ENCODE measurements around the gene PSMD6. TPM values are rescaled to one million over a fixed set of nuclear protein-coding genes. Genes with fewer than 3 reads are reported as not detected.

PSMD6 gene
- total and polyA plus RNA-seq, 7 experiments from 2014 or later, result 63.4 to 134 (median 89.2) TPM

GRCh38 chr3:64019879-64020278, 3.4 kb downstream of the PSMD6 start:
- peak overlapping the region in 1 of 9 donors; percentile 52 for H3K27ac Mint-ChIP-seq
- peaks cover 0 to 2% (median 0%) of the 10 kb centered on the region in 11 donors for H3K9me3 Mint-ChIP-seq
- Histone ChIP-seq H3K4me3 (ENCODE audit: low read length) (no peak overlapping the region), H3K27me3 (ENCODE audit: control insufficient read depth in 2 of 2, insufficient read depth in 2 of 2, low read length in 2 of 2) (no peaks in the 10 kb centered on the region), H3K4me1 (ENCODE audit: control insufficient read depth in 2 of 2, insufficient read depth in 2 of 2, low read length in 2 of 2) (peaks cover 17 to 19% of the 10 kb centered on the region in 2 donors), H3K27ac (ENCODE audit: low read depth, low read length) (no peak overlapping the region), H3K9me3 (ENCODE audit: control insufficient read depth in 2 of 3, low read length in 3 of 3) (no peaks in the 10 kb centered on the region), H3K36me3 (ENCODE audit: control insufficient read depth in 2 of 3, insufficient read depth in 3 of 3, low read length in 3 of 3) (peaks cover 13 to 51% (median 19%) of the 10 kb centered on the region in 3 experiments)
- DNase-seq (no peak), ATAC-seq (no peak)
- peaks cover 6 to 32% (median 27%) of the 10 kb centered on the region in 5 donors for H3K36me3 Mint-ChIP-seq
- H3K4me3 Mint-ChIP-seq, result no peak overlapping the region
- intact Hi-C loops (cut with micrococcal nuclease), result no loop called here
- ChIA-PET CTCF (interaction anchor here (0.9 to 1.4 kb wide), 3 partner anchors 9 to 27 kb away, joined by 3 to 4 read pairs (median 3); no protein-coding TSS in a partner anchor), POLR2A (interaction anchor here (0.8 to 2.5 kb wide), 6 partner anchors 10 to 63 kb away, joined by 3 to 5 read pairs (median 3); no protein-coding TSS in a partner anchor)
- H3K4me1 Mint-ChIP-seq, result peaks cover 26 to 72% (median 49%) of the 10 kb centered on the region in 7 donors
- no peaks in the 10 kb centered on the region for H3K27me3 Mint-ChIP-seq

- CTCF ChIA-PET, result interaction anchor here (1.1 to 1.9 kb wide), 2 partner anchors 11 to 23 kb away, joined by 4 to 8 read pairs; no protein-coding TSS in a partner anchor
Observed at GRCh38 chr3:64019271-64019670, 4.0 kb downstream of the PSMD6 start.

GRCh38 chr3:64016941-64017620, 6.2 kb downstream of the PSMD6 start:
- H3K36me3 Mint-ChIP-seq, result peaks cover 18 to 55% (median 39%) of the 10 kb centered on the region in 5 donors
- Histone ChIP-seq H3K9me3 (ENCODE audit: control insufficient read depth in 2 of 3, low read length in 3 of 3) (no peaks in the 10 kb centered on the region), H3K36me3 (ENCODE audit: control insufficient read depth in 2 of 3, insufficient read depth in 3 of 3, low read length in 3 of 3) (peaks cover 19 to 74% (median 24%) of the 10 kb centered on the region in 3 experiments), H3K4me1 (ENCODE audit: control insufficient read depth in 2 of 2, insufficient read depth in 2 of 2, low read length in 2 of 2) (peaks cover 12% of the 10 kb centered on the region in 2 donors), H3K27me3 (ENCODE audit: control insufficient read depth in 2 of 2, insufficient read depth in 2 of 2, low read length in 2 of 2) (no peaks in the 10 kb centered on the region), H3K4me3 (ENCODE audit: low read length) (no peak overlapping the region), H3K27ac (ENCODE audit: low read depth, low read length) (no peak overlapping the region)
- peaks cover 28 to 77% (median 50%) of the 10 kb centered on the region in 7 donors for H3K4me1 Mint-ChIP-seq
- H3K27me3 Mint-ChIP-seq, result no peaks in the 10 kb centered on the region
- no peaks in the 10 kb centered on the region for H3K9me3 Mint-ChIP-seq
- ChIA-PET CTCF (no interaction called here), POLR2A (interaction anchor here (0.7 to 2.5 kb wide), 2 partner anchors 55 to 57 kb away, joined by 3 to 5 read pairs; no protein-coding TSS in a partner anchor)
- peak overlapping the region in 1 of 10 donors; percentile 25 for H3K4me3 Mint-ChIP-seq
- H3K27ac Mint-ChIP-seq, result peak overlapping the region in 7 of 9 donors; percentile 3 to 73 (median 40)
- ATAC-seq, result no peak
- DNase-seq, result no peak
- intact Hi-C loops (cut with micrococcal nuclease), result no loop called here

More at GRCh38 chr3:64019271-64019670, 4.0 kb downstream of the PSMD6 start:
- Mint-ChIP-seq H3K27me3 (no peaks in the 10 kb centered on the region), H3K36me3 (peaks cover 8 to 38% (median 32%) of the 10 kb centered on the region in 5 donors), H3K4me3 (no peak overlapping the region), H3K27ac (peak overlapping the region in 4 of 9 donors; percentile 47 to 85 (median 67)), H3K4me1 (peaks cover 32 to 75% (median 52%) of the 10 kb centered on the region in 7 donors), H3K9me3 (peaks cover 0 to 2% (median 0%) of the 10 kb centered on the region in 11 donors)
- DNase-seq (no peak), ATAC-seq (no peak)
- Histone ChIP-seq H3K27me3 (ENCODE audit: control insufficient read depth in 2 of 2, insufficient read depth in 2 of 2, low read length in 2 of 2) (no peaks in the 10 kb centered on the region), H3K27ac (ENCODE audit: low read depth, low read length) (peak overlapping the region; percentile 42), H3K9me3 (ENCODE audit: control insufficient read depth in 2 of 3, low read length in 3 of 3) (no peaks in the 10 kb centered on the region), H3K36me3 (ENCODE audit: control insufficient read depth in 2 of 3, insufficient read depth in 3 of 3, low read length in 3 of 3) (peaks cover 13 to 57% (median 21%) of the 10 kb centered on the region in 3 experiments), H3K4me1 (ENCODE audit: control insufficient read depth in 2 of 2, insufficient read depth in 2 of 2, low read length in 2 of 2) (peaks cover 17 to 19% of the 10 kb centered on the region in 2 donors), H3K4me3 (ENCODE audit: low read length) (no peak overlapping the region)
- intact Hi-C loops (cut with micrococcal nuclease), result no loop called here
- POLR2A ChIA-PET, result interaction anchor here (0.6 to 2.5 kb wide), 4 partner anchors 12 to 371 kb away, joined by 3 to 5 read pairs (median 4); no protein-coding TSS in a partner anchor

- Mint-ChIP-seq H3K4me3 (no peak overlapping the region), H3K4me1 (peaks cover 21 to 56% (median 34%) of the 10 kb centered on the region in 7 donors), H3K9me3 (no peaks in the 10 kb centered on the region), H3K27me3 (no peaks in the 10 kb centered on the region), H3K36me3 (peaks cover 19 to 49% (median 35%) of the 10 kb centered on the region in 5 donors), H3K27ac (peak overlapping the region in 3 of 9 donors; percentile 38 to 72 (median 53))
- H3K36me3 ChIP-seq (ENCODE audit: control insufficient read depth in 2 of 3, insufficient read depth in 3 of 3, low read length in 3 of 3), result peaks cover 34 to 92% (median 36%) of the 10 kb centered on the region in 3 experiments
- H3K4me1 ChIP-seq (ENCODE audit: control insufficient read depth in 2 of 2, insufficient read depth in 2 of 2, low read length in 2 of 2), result no peaks in the 10 kb centered on the region
- intact Hi-C loops (cut with micrococcal nuclease), result loop anchor here in 1 of 2 donors (2.0 kb wide), 1 partner anchor 19 kb away; no protein-coding TSS in a partner anchor
- DNase-seq (no peak), ATAC-seq (no peak)
- no peak overlapping the region for H3K4me3 ChIP-seq (ENCODE audit: low read length)
- H3K27ac ChIP-seq (ENCODE audit: low read depth, low read length), result peak overlapping the region; percentile 22
- no peaks in the 10 kb centered on the region for H3K27me3 ChIP-seq (ENCODE audit: control insufficient read depth in 2 of 2, insufficient read depth in 2 of 2, low read length in 2 of 2)
- H3K9me3 ChIP-seq (ENCODE audit: control insufficient read depth in 2 of 3, low read length in 3 of 3), result no peaks in the 10 kb centered on the region
- ChIA-PET CTCF (interaction anchor here (3.6 kb wide), 1 partner anchor 18 kb away, joined by 16 read pairs; no protein-coding TSS in a partner anchor), POLR2A (interaction anchor here (0.5 kb wide), 1 partner anchor 29 kb away, joined by 3 read pairs; no protein-coding TSS in a partner anchor)
Observed at GRCh38 chr3:64011685-64012084, 11.6 kb downstream of the PSMD6 start.

- H3K27me3 ChIP-seq (ENCODE audit: control insufficient read depth in 2 of 2, insufficient read depth in 2 of 2, low read length in 2 of 2), result no peaks in the 10 kb centered on the region
- DNase-seq, result no peak
- ChIA-PET CTCF (interaction anchor here (0.6 to 3.6 kb wide), 4 partner anchors 10 to 50 kb away, joined by 3 to 16 read pairs (median 4); no protein-coding TSS in a partner anchor), POLR2A (interaction anchor here (0.8 to 1.4 kb wide), 5 partner anchors 10 to 41 kb away, joined by 3 to 5 read pairs (median 3); no protein-coding TSS in a partner anchor)
- H3K9me3 ChIP-seq (ENCODE audit: control insufficient read depth in 2 of 3, low read length in 3 of 3), result no peaks in the 10 kb centered on the region
- intact Hi-C loops (cut with micrococcal nuclease), result loop anchor here in 1 of 2 donors (2.0 kb wide), 1 partner anchor 17 kb away; no protein-coding TSS in a partner anchor
- no peak overlapping the region for H3K27ac ChIP-seq (ENCODE audit: low read depth, low read length)
- H3K4me3 Mint-ChIP-seq, result no peak overlapping the region
- no peak for ATAC-seq
- H3K4me1 Mint-ChIP-seq, result peaks cover 21 to 47% (median 30%) of the 10 kb centered on the region in 7 donors
- H3K9me3 Mint-ChIP-seq, result no peaks in the 10 kb centered on the region
- peaks cover 19 to 49% (median 33%) of the 10 kb centered on the region in 5 donors for H3K36me3 Mint-ChIP-seq
- H3K36me3 ChIP-seq (ENCODE audit: control insufficient read depth in 2 of 3, insufficient read depth in 3 of 3, low read length in 3 of 3), result peaks cover 37 to 97% (median 42%) of the 10 kb centered on the region in 3 experiments
- no peaks in the 10 kb centered on the region for H3K4me1 ChIP-seq (ENCODE audit: control insufficient read depth in 2 of 2, insufficient read depth in 2 of 2, low read length in 2 of 2)
- H3K4me3 ChIP-seq (ENCODE audit: low read length), result no peak overlapping the region
- peak overlapping the region in 5 of 9 donors; percentile 15 to 71 (median 60) for H3K27ac Mint-ChIP-seq
- H3K27me3 Mint-ChIP-seq, result no peaks in the 10 kb centered on the region
Observed at GRCh38 chr3:64010199-64010598, 13.1 kb downstream of the PSMD6 start.

- H3K36me3 Mint-ChIP-seq, result peaks cover 19 to 44% (median 30%) of the 10 kb centered on the region in 5 donors
- Histone ChIP-seq H3K4me1 (ENCODE audit: control insufficient read depth in 2 of 2, insufficient read depth in 2 of 2, low read length in 2 of 2) (no peaks in the 10 kb centered on the region), H3K27ac (ENCODE audit: low read depth, low read length) (no peak overlapping the region), H3K9me3 (ENCODE audit: control insufficient read depth in 2 of 3, low read length in 3 of 3) (no peaks in the 10 kb centered on the region), H3K36me3 (ENCODE audit: control insufficient read depth in 2 of 3, insufficient read depth in 3 of 3, low read length in 3 of 3) (peaks cover 42 to 92% (median 43%) of the 10 kb centered on the region in 3 experiments), H3K27me3 (ENCODE audit: control insufficient read depth in 2 of 2, insufficient read depth in 2 of 2, low read length in 2 of 2) (no peaks in the 10 kb centered on the region), H3K4me3 (ENCODE audit: low read length) (no peak overlapping the region)
- POLR2A ChIA-PET, result interaction anchor here (0.8 to 2.7 kb wide), 4 partner anchors 13 to 66 kb away, joined by 3 to 13 read pairs (median 4); no protein-coding TSS in a partner anchor
- CTCF ChIA-PET, result interaction anchor here (2.1 to 3.6 kb wide), 2 partner anchors 16 to 48 kb away, joined by 5 to 16 read pairs; no protein-coding TSS in a partner anchor
- H3K4me1 Mint-ChIP-seq, result peaks cover 18 to 41% (median 25%) of the 10 kb centered on the region in 7 donors
- peak overlapping the region in 7 of 9 donors; percentile 28 to 84 (median 69) for H3K27ac Mint-ChIP-seq
- H3K4me3 Mint-ChIP-seq, result no peak overlapping the region
- H3K27me3 Mint-ChIP-seq, result no peaks in the 10 kb centered on the region
- intact Hi-C loops (cut with micrococcal nuclease), result no loop called here
- ATAC-seq, result no peak
- no peaks in the 10 kb centered on the region for H3K9me3 Mint-ChIP-seq
- DNase-seq, result no peak
Observed at GRCh38 chr3:64009528-64009927, 13.8 kb downstream of the PSMD6 start.

Measured in naive thymus-derived CD4-positive, alpha-beta T cell (primary cell).